ENCODE data around the gene RETREG1. TPM values are rescaled to one million over a fixed set of nuclear protein-coding genes. Genes with fewer than 3 reads are reported as not detected.

Gene RETREG1
- total RNA-seq, 8 experiments from 2014 or later, result 5.5 to 62.9 (median 9.7) TPM

DNA sequence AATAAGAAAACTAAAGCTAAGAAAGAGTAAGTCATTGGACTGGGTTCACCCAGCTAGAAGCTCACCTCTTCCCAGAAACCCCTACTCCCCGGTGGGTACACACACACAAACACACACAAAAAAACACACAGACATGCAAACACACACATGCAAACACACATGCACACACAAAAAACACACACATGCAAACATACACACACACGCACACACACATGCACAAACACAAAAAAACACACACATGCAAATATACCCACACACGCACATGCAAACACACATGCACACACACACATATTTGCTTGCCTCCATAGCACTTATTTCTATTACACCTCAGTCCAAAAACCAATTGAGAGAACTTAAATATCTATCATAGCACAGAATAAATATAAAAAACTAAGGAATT lies 26.1 kb downstream of the RETREG1 start:
- in situ Hi-C loops (cut with MboI; ENCODE audit: low pct_unique_long_range_greater_than_20kb in 2 of 9, low sequenced_read_pairs in 9 of 9, unreplicated experiment in 9 of 9), result no loop called here
- WGBS, 10 experiments, result 60 to 100% (median 92%) methylated on average over 1 to 3 of the region's 3 CpGs; no CpG with 5 or more reads in 1 of the 10 experiments
- H3K4me1 ChIP-seq (replicated peaks in 1 of 2), result no peaks in the 10 kb centered on the region

GRCh38 chr5:16589658-16590057 lies 27.1 kb downstream of the RETREG1 start:
- 58 to 100% (median 89%) methylated on average over 1 to 3 of the region's 3 CpGs; no CpG with 5 or more reads in 4 of the 10 experiments for WGBS, 10 experiments
- Histone ChIP-seq H3K27ac (no peak overlapping the region), H3K4me3 (no peak overlapping the region), H3K4me1 (replicated peaks in 1 of 2) (no peaks in the 10 kb centered on the region)
- ATAC-seq (replicated peaks in 6 of 8), result no peak
- in situ Hi-C loops (cut with MboI; ENCODE audit: low pct_unique_long_range_greater_than_20kb in 2 of 9, low sequenced_read_pairs in 9 of 9, unreplicated experiment in 9 of 9), result no loop called here

More for the DNA sequence above, 26.1 kb downstream of the RETREG1 start:
- Histone ChIP-seq H3K4me3 (no peak overlapping the region), H3K27ac (no peak overlapping the region)
- no peak for ATAC-seq (replicated peaks in 6 of 8)

DNA sequence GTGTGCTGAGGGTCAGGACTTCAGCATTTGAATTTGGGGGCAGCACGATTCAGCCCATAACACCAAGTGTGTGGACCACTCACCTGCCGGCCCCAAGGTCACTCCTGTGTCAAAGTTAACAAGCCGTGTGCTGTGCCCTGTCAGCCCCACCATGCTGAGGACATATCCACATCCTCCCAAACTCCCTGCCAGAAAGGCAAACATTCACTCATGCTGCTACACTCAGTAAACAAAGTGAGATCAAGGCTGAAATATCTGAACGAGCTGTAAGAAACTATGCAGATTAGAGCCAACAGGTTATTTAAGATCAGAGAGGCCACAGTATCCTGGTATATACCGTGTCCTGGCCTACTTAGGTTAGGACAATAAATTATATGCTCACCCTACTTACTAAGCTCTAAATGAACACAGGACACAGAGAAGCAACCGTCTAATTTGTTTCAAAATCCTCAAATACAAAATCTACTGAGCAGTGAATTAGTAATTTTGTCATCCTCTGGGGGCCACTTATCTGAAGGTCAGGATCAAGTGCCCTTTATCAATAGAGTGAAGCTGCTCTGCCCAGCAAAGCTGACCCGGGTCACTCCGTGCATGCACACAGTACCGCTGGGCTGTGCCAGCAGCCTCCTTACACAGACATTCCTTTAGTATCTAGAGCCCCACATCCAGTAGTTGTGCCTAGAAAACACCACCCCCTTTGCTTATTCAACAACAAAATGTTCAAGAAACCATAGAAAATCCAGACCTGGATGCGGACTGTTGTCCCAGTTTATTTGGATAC lies 28.2 kb downstream of the RETREG1 start:
- in situ Hi-C loops (cut with MboI; ENCODE audit: low pct_unique_long_range_greater_than_20kb in 2 of 9, low sequenced_read_pairs in 9 of 9, unreplicated experiment in 9 of 9), result no loop called here
- Histone ChIP-seq H3K27ac (no peak overlapping the region), H3K4me3 (no peak overlapping the region), H3K4me1 (replicated peaks in 1 of 2) (no peaks in the 10 kb centered on the region)
- 0 to 100% (median 80%) methylated on average over 1 to 7 of the region's 10 CpGs; no CpG with 5 or more reads in 1 of the 10 experiments for WGBS, 10 experiments
- ATAC-seq (replicated peaks in 6 of 8), result peak in 1 of 8 experiments; percentile 71

GRCh38 chr5:16586556-16586955 lies 30.2 kb downstream of the RETREG1 start:
- ATAC-seq (replicated peaks in 6 of 8), result peak in 2 of 8 experiments; percentile 59 to 93
- Histone ChIP-seq H3K27ac (no peak overlapping the region), H3K4me3 (no peak overlapping the region), H3K4me1 (replicated peaks in 1 of 2) (no peaks in the 10 kb centered on the region)
- WGBS, 10 experiments, result 20 to 100% (median 67%) methylated on average over 1 to 3 of the region's 3 CpGs; no CpG with 5 or more reads in 1 of the 10 experiments
- in situ Hi-C loops (cut with MboI; ENCODE audit: low pct_unique_long_range_greater_than_20kb in 2 of 9, low sequenced_read_pairs in 9 of 9, unreplicated experiment in 9 of 9), result no loop called here

DNA sequence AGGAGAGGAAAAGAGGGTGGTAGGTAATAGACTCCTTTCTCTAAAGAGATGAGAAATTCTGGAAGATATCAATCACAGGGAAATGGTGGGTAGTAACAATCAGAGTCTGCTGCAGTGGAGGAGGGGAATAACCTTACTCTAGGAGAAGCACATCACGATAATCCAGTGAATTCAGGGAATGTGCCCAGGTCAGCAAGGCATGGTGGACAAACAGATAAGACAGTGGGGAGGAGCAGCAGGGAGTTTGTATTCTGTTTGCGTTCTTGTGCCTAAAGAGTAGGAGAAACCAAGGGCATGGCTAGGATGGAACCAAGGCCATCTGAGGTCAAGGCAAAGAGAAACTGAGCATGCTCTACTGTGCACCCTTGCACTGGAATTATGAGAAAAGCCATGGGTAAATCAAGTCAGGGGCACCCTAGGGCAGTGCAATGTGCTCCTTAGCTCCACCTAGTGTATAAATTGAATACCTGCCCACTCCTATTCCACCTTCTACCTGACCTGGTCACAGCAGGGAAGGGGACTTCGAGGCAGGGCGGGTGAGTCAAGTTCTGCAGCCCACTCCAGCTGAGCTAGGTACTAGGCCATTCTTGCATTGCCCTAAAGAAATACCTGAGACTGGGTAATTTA lies 31.6 kb downstream of the RETREG1 start:
- in situ Hi-C loops (cut with MboI; ENCODE audit: low pct_unique_long_range_greater_than_20kb in 2 of 9, low sequenced_read_pairs in 9 of 9, unreplicated experiment in 9 of 9), result no loop called here
- H3K27ac ChIP-seq, result no peak overlapping the region

GRCh38 chr5:16582081-16582480 lies 34.7 kb downstream of the RETREG1 start:
- no peak overlapping the region for H3K4me3 ChIP-seq
- H3K4me1 ChIP-seq (replicated peaks in 1 of 2), result peaks cover 0 to 8% of the 10 kb centered on the region in 2 donors
- in situ Hi-C loops (cut with MboI; ENCODE audit: low pct_unique_long_range_greater_than_20kb in 2 of 9, low sequenced_read_pairs in 9 of 9, unreplicated experiment in 9 of 9), result no loop called here
- H3K27ac ChIP-seq, result no peak overlapping the region
- WGBS, 10 experiments, result 33 to 92% (median 52%) methylated on average over 2 to 4 of the region's 4 CpGs; no CpG with 5 or more reads in 1 of the 10 experiments
- no peak for ATAC-seq (replicated peaks in 6 of 8)

More for the DNA sequence above, 31.6 kb downstream of the RETREG1 start:
- H3K4me1 ChIP-seq (replicated peaks in 1 of 2), result no peaks in the 10 kb centered on the region
- no peak overlapping the region for H3K4me3 ChIP-seq
- 40 to 100% (median 76%) methylated on average over 1 to 4 of the region's 4 CpGs; no CpG with 5 or more reads in 2 of the 10 experiments for WGBS, 10 experiments
- no peak for ATAC-seq (replicated peaks in 6 of 8)

DNA sequence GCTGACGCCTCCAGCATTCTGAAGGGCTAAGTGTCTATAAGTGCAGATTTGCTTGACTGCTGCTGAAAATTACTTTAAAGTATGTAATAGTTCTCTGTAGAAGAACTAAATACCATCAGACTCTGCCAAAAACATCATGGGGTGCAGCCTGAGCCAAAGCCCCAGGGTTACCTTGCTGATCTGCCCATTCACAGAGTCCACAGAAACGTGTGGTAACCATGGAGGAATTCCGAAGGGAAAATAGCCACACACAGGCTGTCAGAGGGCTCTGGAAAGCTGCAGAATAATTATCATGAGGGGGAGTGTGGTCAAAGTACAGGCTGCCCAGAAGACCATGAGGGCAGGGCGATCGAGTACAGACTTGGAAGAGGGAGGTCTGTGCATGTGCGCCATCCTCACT lies 36.4 kb downstream of the RETREG1 start:
- Histone ChIP-seq H3K4me1 (replicated peaks in 1 of 2) (peaks cover 0 to 8% of the 10 kb centered on the region in 2 donors), H3K4me3 (no peak overlapping the region), H3K27ac (no peak overlapping the region)
- ATAC-seq (replicated peaks in 6 of 8), result peak in 1 of 8 experiments; percentile 56
- 60 to 88% (median 80%) methylated on average over 1 to 3 of the region's 6 CpGs; no CpG with 5 or more reads in 3 of the 10 experiments for WGBS, 10 experiments
- in situ Hi-C loops (cut with MboI; ENCODE audit: low pct_unique_long_range_greater_than_20kb in 2 of 9, low sequenced_read_pairs in 9 of 9, unreplicated experiment in 9 of 9), result no loop called here

- in situ Hi-C loops (cut with MboI; ENCODE audit: low pct_unique_long_range_greater_than_20kb in 2 of 9, low sequenced_read_pairs in 9 of 9, unreplicated experiment in 9 of 9), result no loop called here
- WGBS, 10 experiments, result 28 to 100% (median 70%) methylated on average over 1 to 6 of the region's 6 CpGs
- Histone ChIP-seq H3K27ac (no peak overlapping the region), H3K4me1 (replicated peaks in 1 of 2) (peaks cover 0 to 8% of the 10 kb centered on the region in 2 donors), H3K4me3 (no peak overlapping the region)
- ATAC-seq (replicated peaks in 6 of 8), result peak in 4 of 8 experiments; percentile 24 to 57 (median 46)
Measured at GRCh38 chr5:16579142-16579847, 37.5 kb downstream of the RETREG1 start.

DNA sequence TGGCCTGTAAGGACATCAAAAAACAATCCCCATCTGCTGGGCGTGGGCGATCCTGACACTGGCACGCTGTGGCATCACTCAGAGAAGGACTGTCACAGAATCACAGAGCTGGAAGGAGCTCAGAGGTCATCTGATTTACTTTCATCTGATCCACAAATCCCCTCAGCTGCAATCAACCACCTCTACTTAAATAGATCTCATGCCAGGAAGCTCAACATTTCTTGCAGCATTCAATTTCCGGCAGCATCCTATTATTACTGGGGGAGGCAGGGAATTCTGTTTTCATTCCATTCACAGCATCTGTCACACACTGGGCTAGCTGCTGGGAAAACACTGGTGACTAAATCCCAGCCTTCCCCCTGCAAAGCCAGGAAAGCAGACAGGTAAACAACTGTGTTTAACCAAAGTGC lies 38.3 kb downstream of the RETREG1 start:
- Histone ChIP-seq H3K4me1 (replicated peaks in 1 of 2) (peaks cover 0 to 8% of the 10 kb centered on the region in 2 donors), H3K27ac (peak overlapping the region; percentile 12 to 33), H3K4me3 (no peak overlapping the region)
- in situ Hi-C loops (cut with MboI; ENCODE audit: low pct_unique_long_range_greater_than_20kb in 2 of 9, low sequenced_read_pairs in 9 of 9, unreplicated experiment in 9 of 9), result no loop called here
- peak in 5 of 8 experiments; percentile 21 to 37 (median 29) for ATAC-seq (replicated peaks in 6 of 8)
- 49 to 90% (median 73%) methylated on average over 1 to 4 of the region's 4 CpGs; no CpG with 5 or more reads in 1 of the 10 experiments for WGBS, 10 experiments

DNA sequence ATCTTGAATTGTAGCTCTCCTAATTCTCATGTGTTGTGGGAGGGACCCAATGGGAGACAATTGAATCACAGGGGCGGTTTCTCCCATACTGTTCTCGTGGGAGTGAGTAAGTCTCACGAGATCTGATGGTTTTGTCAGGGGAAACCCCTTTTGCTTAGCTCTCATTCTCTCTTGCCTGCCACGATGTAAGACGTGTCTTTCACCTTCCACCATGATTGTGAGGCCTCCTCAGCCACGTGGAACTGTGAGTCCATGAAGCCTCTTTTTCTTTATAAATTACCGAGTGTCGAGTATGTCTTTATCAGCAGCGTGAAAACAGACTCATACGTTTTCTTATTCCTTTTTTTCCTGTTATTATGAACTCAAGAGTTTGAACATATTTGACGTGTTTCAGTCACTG lies 39.1 kb downstream of the RETREG1 start:
- Histone ChIP-seq H3K27ac (no peak overlapping the region), H3K4me3 (no peak overlapping the region), H3K4me1 (replicated peaks in 1 of 2) (peaks cover 0 to 8% of the 10 kb centered on the region in 2 donors)
- in situ Hi-C loops (cut with MboI; ENCODE audit: low pct_unique_long_range_greater_than_20kb in 2 of 9, low sequenced_read_pairs in 9 of 9, unreplicated experiment in 9 of 9), result no loop called here
- ATAC-seq (replicated peaks in 6 of 8), result no peak
- 74 to 100% (median 85%) methylated on average over 1 to 11 of the region's 11 CpGs for WGBS, 10 experiments

GRCh38 chr5:16574789-16575721 lies 41.7 kb downstream of the RETREG1 start:
- Histone ChIP-seq H3K4me1 (replicated peaks in 1 of 2) (peaks cover 0 to 8% of the 10 kb centered on the region in 2 donors), H3K4me3 (no peak overlapping the region), H3K27ac (no peak overlapping the region)
- WGBS, 10 experiments, result 0 to 48% (median 32%) methylated on average over 2 to 10 of the region's 12 CpGs
- peak in 7 of 8 experiments; percentile 60 to 87 (median 79) for ATAC-seq (replicated peaks in 6 of 8)
- in situ Hi-C loops (cut with MboI; ENCODE audit: low pct_unique_long_range_greater_than_20kb in 2 of 9, low sequenced_read_pairs in 9 of 9, unreplicated experiment in 9 of 9), result no loop called here

- in situ Hi-C loops (cut with MboI; ENCODE audit: low pct_unique_long_range_greater_than_20kb in 2 of 9, low sequenced_read_pairs in 9 of 9, unreplicated experiment in 9 of 9), result no loop called here
- 60 to 100% (median 94%) methylated on average over 1 to 2 of the region's 2 CpGs; no CpG with 5 or more reads in 1 of the 10 experiments for WGBS, 10 experiments
- Histone ChIP-seq H3K27ac (no peak overlapping the region), H3K4me1 (replicated peaks in 1 of 2) (no peaks in the 10 kb centered on the region), H3K4me3 (no peak overlapping the region)
- no peak for ATAC-seq (replicated peaks in 6 of 8)
Measured at GRCh38 chr5:16573401-16573800, 43.4 kb downstream of the RETREG1 start.
